MM.1S (cell line): ENCODE data around the gene MAP3K13.

Experiments
- EZH2 ChIP-seq: fragments of 300-600 bp; sonication (generic); optimal IDR thresholded peaks from 2 replicates; pipeline ENCODE3; 2017; ENCODE audit warnings: low read depth, mild to moderate bottlenecking, antibody characterized with exemption, low read length, mixed read lengths
- TF ChIP-seq, protein P1 (sequence below): fragments of 300-600 bp; sonication (generic); IDR thresholded peaks from 2 replicates; pipeline ENCODE4 v1.5.1; 2016; ENCODE audit warnings: antibody characterized with exemption, low read length, mixed read lengths

GRCh38 chr3:185393055-185393454, 30.1 kb downstream of the MAP3K13 start:
- TF ChIP-seq, protein P1, sequence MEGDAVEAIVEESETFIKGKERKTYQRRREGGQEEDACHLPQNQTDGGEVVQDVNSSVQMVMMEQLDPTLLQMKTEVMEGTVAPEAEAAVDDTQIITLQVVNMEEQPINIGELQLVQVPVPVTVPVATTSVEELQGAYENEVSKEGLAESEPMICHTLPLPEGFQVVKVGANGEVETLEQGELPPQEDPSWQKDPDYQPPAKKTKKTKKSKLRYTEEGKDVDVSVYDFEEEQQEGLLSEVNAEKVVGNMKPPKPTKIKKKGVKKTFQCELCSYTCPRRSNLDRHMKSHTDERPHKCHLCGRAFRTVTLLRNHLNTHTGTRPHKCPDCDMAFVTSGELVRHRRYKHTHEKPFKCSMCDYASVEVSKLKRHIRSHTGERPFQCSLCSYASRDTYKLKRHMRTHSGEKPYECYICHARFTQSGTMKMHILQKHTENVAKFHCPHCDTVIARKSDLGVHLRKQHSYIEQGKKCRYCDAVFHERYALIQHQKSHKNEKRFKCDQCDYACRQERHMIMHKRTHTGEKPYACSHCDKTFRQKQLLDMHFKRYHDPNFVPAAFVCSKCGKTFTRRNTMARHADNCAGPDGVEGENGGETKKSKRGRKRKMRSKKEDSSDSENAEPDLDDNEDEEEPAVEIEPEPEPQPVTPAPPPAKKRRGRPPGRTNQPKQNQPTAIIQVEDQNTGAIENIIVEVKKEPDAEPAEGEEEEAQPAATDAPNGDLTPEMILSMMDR, result no peak
- no peak for TF ChIP-seq EZH2
